Astrocyte (in vitro differentiated cells and primary cell): Measurements from ENCODE around the gene MAPK8IP3. TPM values are rescaled to one million over a fixed set of nuclear protein-coding genes. Genes with fewer than 3 reads are reported as not detected.
"Not testable (repeated sequence)": the region's sequence is repeated elsewhere in the genome, so short reads cannot be mapped to it uniquely, and the experiment has no call there.

Source experiments
- DNase-seq: peaks from one replicate; pipeline ENCODE4 v3.0.0-alpha.2; 2010; ENCODE audit warnings: low read depth
- FAIRE-seq: peaks from 2 replicates; lab custom pipeline; 2011; peaks lifted over from hg19 to GRCh38; lab: Jason Lieb, UNC
- H2AFZ ChIP-seq: 2 replicates; pipeline ENCODE4 v1.6.0; 2012; ENCODE audit warnings: low read depth, low read length, inconsistent platforms
- H3K27ac ChIP-seq: 2 replicates; pipeline ENCODE4 v1.5.1; 2011; ENCODE audit warnings: low read depth, low read length, inconsistent platforms
- H3K27me3 ChIP-seq: 2 replicates; pipeline ENCODE4 v1.6.0; 2011; ENCODE audit warnings: low read length, inconsistent platforms; ENCODE audit not compliant: insufficient read depth
- H3K36me3 ChIP-seq: 2 replicates; pipeline ENCODE4 v1.5.1; 2011; ENCODE audit warnings: low read length, inconsistent platforms; ENCODE audit not compliant: insufficient read depth
- H3K4me1 ChIP-seq: 2 replicates; pipeline ENCODE4 v1.5.1; 2011; ENCODE audit warnings: low read length, inconsistent platforms; ENCODE audit not compliant: insufficient read depth
- H3K4me2 ChIP-seq: 2 replicates; pipeline ENCODE4 v1.6.0; 2012; ENCODE audit warnings: low read length, inconsistent platforms
- H3K4me3 ChIP-seq: 2 replicates; pipeline ENCODE4 v1.5.1; 2011; ENCODE audit warnings: low read depth, mild to moderate bottlenecking, low read length, inconsistent platforms; ENCODE audit not compliant: insufficient read depth
- H3K79me2 ChIP-seq: 2 replicates; pipeline ENCODE4 v1.6.0; 2012; ENCODE audit warnings: mild to moderate bottlenecking, low read length, inconsistent platforms; ENCODE audit not compliant: insufficient read depth
- H3K9ac ChIP-seq: 2 replicates; pipeline ENCODE4 v1.6.0; 2012; ENCODE audit warnings: mild to moderate bottlenecking, low read length, inconsistent platforms
- H3K9me3 ChIP-seq: 2 replicates; pipeline ENCODE4 v1.5.1; 2012; ENCODE audit warnings: low read depth, mild to moderate bottlenecking, low read length, inconsistent platforms; ENCODE audit not compliant: insufficient read depth
- H4K20me1 ChIP-seq: 2 replicates; pipeline ENCODE4 v1.6.0; 2012; ENCODE audit warnings: low read length, inconsistent platforms; ENCODE audit not compliant: insufficient read depth
- H3K27ac Mint-ChIP-seq: one replicate; pipeline ENCODE4 v1.8.0; 2021; ENCODE audit warnings: mild to moderate bottlenecking, mixed read lengths; ENCODE audit not compliant: unreplicated experiment
- H3K27me3 Mint-ChIP-seq: one replicate; pipeline ENCODE4 v1.8.0; 2021; ENCODE audit warnings: low read depth, mixed read lengths; ENCODE audit not compliant: unreplicated experiment
- H3K36me3 Mint-ChIP-seq: one replicate; pipeline ENCODE4 v1.8.0; 2021; ENCODE audit warnings: low read depth, mixed read lengths; ENCODE audit not compliant: unreplicated experiment
- H3K4me1 Mint-ChIP-seq: one replicate; pipeline ENCODE4 v1.8.0; 2021; ENCODE audit warnings: low read depth, mixed read lengths; ENCODE audit not compliant: unreplicated experiment
- H3K4me3 Mint-ChIP-seq: one replicate; pipeline ENCODE4 v1.8.0; 2021; ENCODE audit warnings: mild to moderate bottlenecking, moderate library complexity, mixed read lengths; ENCODE audit not compliant: unreplicated experiment
- H3K9me3 Mint-ChIP-seq: one replicate; pipeline ENCODE4 v1.8.0; 2021; ENCODE audit warnings: mild to moderate bottlenecking, mixed read lengths; ENCODE audit not compliant: unreplicated experiment
- EZH2 ChIP-seq: IDR thresholded peaks from 2 replicates; pipeline ENCODE4 v1.6.1; 2012; ENCODE audit warnings: mild to moderate bottlenecking, low read length, inconsistent platforms; ENCODE audit not compliant: insufficient read depth
- total RNA-seq: library from RNA; stranded (reverse); gene quantifications from 2 replicates; pipeline ENCODE4 v1.2.1, GENCODE V29; 2021
- TF ChIP-seq, protein P1 (sequence below): IDR thresholded peaks from 2 replicates; pipeline ENCODE4 v1.5.1; 2011; ENCODE audit warnings: low read depth, mild to moderate bottlenecking, inconsistent platforms, low read length, moderate library complexity; ENCODE audit not compliant: insufficient read depth

The MAPK8IP3 gene
- total RNA-seq, 1 donor from 2014 or later = 92.4 TPM

DNA sequence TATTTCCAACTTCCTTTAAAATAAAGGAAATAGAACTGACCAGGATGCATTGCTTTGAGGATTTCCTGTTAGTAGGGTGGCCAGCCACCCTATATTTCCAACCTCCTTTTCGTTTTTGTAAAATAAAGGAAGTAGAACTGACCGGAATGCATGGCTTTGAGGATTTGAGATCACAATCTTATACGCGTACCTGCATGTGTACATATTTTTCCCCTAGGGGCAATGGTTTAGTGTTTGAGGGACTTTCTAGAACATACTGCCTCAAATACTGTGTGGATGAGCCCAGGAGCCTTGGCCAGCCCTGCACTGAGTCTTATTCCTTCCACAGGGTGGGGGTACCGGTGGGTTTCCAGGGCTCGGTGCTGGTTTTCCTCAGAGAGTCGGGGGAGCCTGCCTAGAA, 25.6 kb downstream of the MAPK8IP3 start:
- no peak for FAIRE-seq
- H3K27ac Mint-ChIP-seq = no peak overlapping the region

DNA sequence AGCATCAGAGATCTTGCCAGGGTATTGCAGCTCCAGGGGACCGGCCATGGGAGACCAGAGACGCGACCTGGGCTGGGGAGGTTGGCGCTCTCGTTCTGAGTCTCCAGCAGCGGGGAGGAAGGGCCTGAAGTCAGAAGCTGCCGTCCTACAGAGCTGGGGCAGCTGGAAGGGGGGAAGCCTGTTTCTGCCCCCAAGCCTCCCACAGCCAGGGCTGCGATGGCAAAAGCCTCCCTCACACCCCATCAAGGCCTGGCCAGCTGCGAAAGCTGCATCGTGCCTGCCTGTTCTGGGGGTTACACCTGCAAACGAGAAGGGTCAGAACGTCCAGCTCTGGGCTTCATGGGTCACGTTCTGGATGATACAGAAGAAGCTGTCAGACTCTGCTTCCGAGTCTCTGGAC, 26.1 kb downstream of the MAPK8IP3 start:
- Histone ChIP-seq H4K20me1 (peaks cover 61% of the 10 kb centered on the region), H3K4me3 (no peak overlapping the region), H2AFZ (no peak overlapping the region), H3K36me3 (peaks cover 12% of the 10 kb centered on the region), H3K79me2 (peaks cover 41% of the 10 kb centered on the region), H3K27me3 (no peaks in the 10 kb centered on the region), H3K4me2 (no peak overlapping the region), H3K9me3 (peaks cover 16% of the 10 kb centered on the region), H3K27ac (no peak overlapping the region), H3K9ac (no peak overlapping the region), H3K4me1 (no peaks in the 10 kb centered on the region)
- H3K36me3 Mint-ChIP-seq = peaks cover 12% of the 10 kb centered on the region
- H3K27me3 Mint-ChIP-seq = no peaks in the 10 kb centered on the region
- TF ChIP-seq EZH2 = no peak
- TF ChIP-seq, protein P1, sequence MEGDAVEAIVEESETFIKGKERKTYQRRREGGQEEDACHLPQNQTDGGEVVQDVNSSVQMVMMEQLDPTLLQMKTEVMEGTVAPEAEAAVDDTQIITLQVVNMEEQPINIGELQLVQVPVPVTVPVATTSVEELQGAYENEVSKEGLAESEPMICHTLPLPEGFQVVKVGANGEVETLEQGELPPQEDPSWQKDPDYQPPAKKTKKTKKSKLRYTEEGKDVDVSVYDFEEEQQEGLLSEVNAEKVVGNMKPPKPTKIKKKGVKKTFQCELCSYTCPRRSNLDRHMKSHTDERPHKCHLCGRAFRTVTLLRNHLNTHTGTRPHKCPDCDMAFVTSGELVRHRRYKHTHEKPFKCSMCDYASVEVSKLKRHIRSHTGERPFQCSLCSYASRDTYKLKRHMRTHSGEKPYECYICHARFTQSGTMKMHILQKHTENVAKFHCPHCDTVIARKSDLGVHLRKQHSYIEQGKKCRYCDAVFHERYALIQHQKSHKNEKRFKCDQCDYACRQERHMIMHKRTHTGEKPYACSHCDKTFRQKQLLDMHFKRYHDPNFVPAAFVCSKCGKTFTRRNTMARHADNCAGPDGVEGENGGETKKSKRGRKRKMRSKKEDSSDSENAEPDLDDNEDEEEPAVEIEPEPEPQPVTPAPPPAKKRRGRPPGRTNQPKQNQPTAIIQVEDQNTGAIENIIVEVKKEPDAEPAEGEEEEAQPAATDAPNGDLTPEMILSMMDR = no peak
- no peak for DNase-seq
- H3K4me1 Mint-ChIP-seq = no peaks in the 10 kb centered on the region
- H3K9me3 Mint-ChIP-seq = no peaks in the 10 kb centered on the region
- no peak overlapping the region for H3K27ac Mint-ChIP-seq
- no peak for FAIRE-seq
- H3K4me3 Mint-ChIP-seq = no peak overlapping the region

More for the DNA sequence above, 25.6 kb downstream of the MAPK8IP3 start:
- Histone ChIP-seq H3K79me2 (peaks cover 44% of the 10 kb centered on the region), H3K4me3 (no peak overlapping the region), H3K9ac (no peak overlapping the region), H3K36me3 (peaks cover 12% of the 10 kb centered on the region), H3K27me3 (no peaks in the 10 kb centered on the region), H3K9me3 (peaks cover 12% of the 10 kb centered on the region), H3K4me2 (no peak overlapping the region), H3K27ac (no peak overlapping the region), H3K4me1 (no peaks in the 10 kb centered on the region), H4K20me1 (peaks cover 61% of the 10 kb centered on the region), H2AFZ (no peak overlapping the region)
- no peaks in the 10 kb centered on the region for H3K27me3 Mint-ChIP-seq
- DNase-seq = no peak
- no peak for TF ChIP-seq EZH2
- TF ChIP-seq, protein P1 = no peak
- no peaks in the 10 kb centered on the region for H3K9me3 Mint-ChIP-seq
- H3K4me3 Mint-ChIP-seq = no peak overlapping the region
- peaks cover 12% of the 10 kb centered on the region for H3K36me3 Mint-ChIP-seq
- H3K4me1 Mint-ChIP-seq = no peaks in the 10 kb centered on the region

DNA sequence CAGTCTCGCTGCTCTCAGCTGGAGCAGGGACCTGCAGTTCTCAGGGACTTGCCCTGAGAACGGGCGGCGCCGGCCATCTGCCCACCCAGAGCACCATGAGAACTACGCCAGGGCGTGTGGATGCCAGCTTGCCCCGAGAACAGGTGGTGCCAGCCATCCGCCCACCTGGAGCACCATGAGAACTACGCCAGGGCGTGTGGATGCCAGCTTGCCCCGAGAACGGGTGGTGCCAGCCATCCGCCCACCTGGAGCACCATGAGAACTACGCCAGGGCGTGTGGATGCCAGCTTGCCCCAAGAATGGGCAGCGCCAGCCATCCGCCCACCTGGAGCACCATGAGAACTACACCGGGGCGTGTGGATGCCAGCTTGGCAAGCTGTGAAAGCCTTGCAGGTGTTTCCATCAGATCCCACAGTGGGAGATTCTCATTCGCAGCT, 26.6 kb downstream of the MAPK8IP3 start:
- H3K9me3 Mint-ChIP-seq, H3K27ac Mint-ChIP-seq, H3K4me2 ChIP-seq, H2AFZ ChIP-seq, H3K4me1 Mint-ChIP-seq, H3K4me1 ChIP-seq, FAIRE-seq, H3K4me3 Mint-ChIP-seq, H3K4me3 ChIP-seq, H3K36me3 ChIP-seq, H3K9ac ChIP-seq, H3K27me3 ChIP-seq, DNase-seq, H3K27me3 Mint-ChIP-seq, H3K36me3 Mint-ChIP-seq, H3K27ac ChIP-seq: not testable (repeated sequence)
- Histone ChIP-seq H4K20me1 (peaks cover 61% of the 10 kb centered on the region), H3K9me3 (peaks cover 16% of the 10 kb centered on the region), H3K79me2 (peaks cover 40% of the 10 kb centered on the region)
